A549 (cell line): ENCODE data around the gene DPM3.

ENCODE experiments used
- EP300 ChIP-seq, 2 experiments: fragments of >200 bp; sonication (Bioruptor Twin); formaldehyde crosslinking; IDR thresholded peaks; 2 replicates in 1 of 2; 3 replicates in 1 of 2; pipeline ENCODE4 v1.6.1; 2016 to 2017
- KDM1A ChIP-seq: fragments of 200-600 bp; sonication (generic); IDR thresholded peaks from 2 replicates; pipeline ENCODE4 v1.6.1; 2016; ENCODE audit warnings: low read depth, mild to moderate bottlenecking
- MAZ ChIP-seq: fragments of 150-350 bp; IDR thresholded peaks from 2 replicates; pipeline ENCODE4 v1.6.1; 2014; ENCODE audit warnings: antibody characterized with exemption, low read depth, low read length, borderline replicate concordance
- NFE2L2 ChIP-seq: fragments of 150-350 bp; conservative IDR thresholded peaks from 2 replicates; pipeline ENCODE4 v1.6.1; 2014; ENCODE audit warnings: low read length
- POLR2A ChIP-seq: IDR thresholded peaks from 2 replicates; pipeline ENCODE4 v1.6.1; 2012; ENCODE audit warnings: mild to moderate bottlenecking, low read length
- RAD21 ChIP-seq, 2 experiments: fragments of >200 bp in 1 of 2; sonication (Bioruptor Twin) in 1 of 2; formaldehyde crosslinking in 1 of 2; IDR thresholded peaks in 1 of 2; conservative IDR thresholded peaks in 1 of 2; 2 replicates in 1 of 2; 3 replicates in 1 of 2; pipeline ENCODE4 v1.6.1; 2012 to 2018; ENCODE audit warnings: inconsistent platforms in 1 of 2
- TF ChIP-seq, protein P1 (sequence below): IDR thresholded peaks from 2 replicates; pipeline ENCODE4 v1.6.1; 2012
- TF ChIP-seq, protein P2 (sequence below): fragments of >200 bp; sonication (Bioruptor Twin); formaldehyde crosslinking; IDR thresholded peaks from 3 replicates; pipeline ENCODE4 v1.5.1; 2016
- TF ChIP-seq, protein P3 (sequence below): IDR thresholded peaks from 2 replicates; pipeline ENCODE4 v1.6.1; 2012

DNA sequence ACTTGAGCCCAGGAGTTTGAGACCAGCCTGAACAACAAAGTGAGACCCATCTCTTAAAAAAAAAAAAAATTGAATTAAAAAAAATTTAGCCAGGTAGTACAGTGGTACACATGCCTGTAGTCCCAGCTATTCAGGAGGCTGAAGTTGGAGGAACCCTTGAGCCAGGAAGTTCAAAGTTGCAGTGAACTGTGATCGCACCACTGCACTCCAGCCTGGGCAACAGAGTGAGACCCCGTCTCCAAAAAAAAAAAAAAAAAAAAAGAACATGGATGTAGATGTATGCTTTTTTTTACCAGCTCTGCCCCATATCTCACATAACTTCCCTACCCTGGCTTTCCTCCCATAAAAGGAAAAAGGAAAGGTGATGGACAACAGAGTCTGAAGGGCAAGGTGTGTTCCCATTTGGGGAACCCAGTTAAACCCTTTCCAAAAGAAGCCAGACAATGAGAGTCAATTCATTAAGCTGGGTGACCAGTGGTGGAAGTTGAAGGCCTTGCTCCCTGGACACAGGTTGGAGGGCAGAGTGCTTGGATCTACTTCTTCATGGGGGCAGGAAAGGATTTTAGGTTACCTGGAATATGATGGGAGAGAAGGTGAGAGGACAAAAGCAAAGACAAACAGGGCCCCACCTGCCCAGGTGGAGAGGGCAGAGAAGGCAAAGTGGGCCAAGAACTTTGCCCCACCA lies 29.9 kb upstream of the DPM3 start:
- TF ChIP-seq, protein P1, sequence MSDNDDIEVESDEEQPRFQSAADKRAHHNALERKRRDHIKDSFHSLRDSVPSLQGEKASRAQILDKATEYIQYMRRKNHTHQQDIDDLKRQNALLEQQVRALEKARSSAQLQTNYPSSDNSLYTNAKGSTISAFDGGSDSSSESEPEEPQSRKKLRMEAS = no peak
- TF ChIP-seq NFE2L2 (no peak), MAZ (no peak), EP300 (IDR thresholded peaks at IDR 0.05) (no peak), KDM1A (no peak), RAD21 (conservative IDR thresholded peaks at IDR 0.05 in 1 of 2, IDR thresholded peaks at IDR 0.05 in 1 of 2) (no peak), POLR2A (no peak)
- TF ChIP-seq, protein P2, sequence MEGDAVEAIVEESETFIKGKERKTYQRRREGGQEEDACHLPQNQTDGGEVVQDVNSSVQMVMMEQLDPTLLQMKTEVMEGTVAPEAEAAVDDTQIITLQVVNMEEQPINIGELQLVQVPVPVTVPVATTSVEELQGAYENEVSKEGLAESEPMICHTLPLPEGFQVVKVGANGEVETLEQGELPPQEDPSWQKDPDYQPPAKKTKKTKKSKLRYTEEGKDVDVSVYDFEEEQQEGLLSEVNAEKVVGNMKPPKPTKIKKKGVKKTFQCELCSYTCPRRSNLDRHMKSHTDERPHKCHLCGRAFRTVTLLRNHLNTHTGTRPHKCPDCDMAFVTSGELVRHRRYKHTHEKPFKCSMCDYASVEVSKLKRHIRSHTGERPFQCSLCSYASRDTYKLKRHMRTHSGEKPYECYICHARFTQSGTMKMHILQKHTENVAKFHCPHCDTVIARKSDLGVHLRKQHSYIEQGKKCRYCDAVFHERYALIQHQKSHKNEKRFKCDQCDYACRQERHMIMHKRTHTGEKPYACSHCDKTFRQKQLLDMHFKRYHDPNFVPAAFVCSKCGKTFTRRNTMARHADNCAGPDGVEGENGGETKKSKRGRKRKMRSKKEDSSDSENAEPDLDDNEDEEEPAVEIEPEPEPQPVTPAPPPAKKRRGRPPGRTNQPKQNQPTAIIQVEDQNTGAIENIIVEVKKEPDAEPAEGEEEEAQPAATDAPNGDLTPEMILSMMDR = no peak
- TF ChIP-seq, protein P3, sequence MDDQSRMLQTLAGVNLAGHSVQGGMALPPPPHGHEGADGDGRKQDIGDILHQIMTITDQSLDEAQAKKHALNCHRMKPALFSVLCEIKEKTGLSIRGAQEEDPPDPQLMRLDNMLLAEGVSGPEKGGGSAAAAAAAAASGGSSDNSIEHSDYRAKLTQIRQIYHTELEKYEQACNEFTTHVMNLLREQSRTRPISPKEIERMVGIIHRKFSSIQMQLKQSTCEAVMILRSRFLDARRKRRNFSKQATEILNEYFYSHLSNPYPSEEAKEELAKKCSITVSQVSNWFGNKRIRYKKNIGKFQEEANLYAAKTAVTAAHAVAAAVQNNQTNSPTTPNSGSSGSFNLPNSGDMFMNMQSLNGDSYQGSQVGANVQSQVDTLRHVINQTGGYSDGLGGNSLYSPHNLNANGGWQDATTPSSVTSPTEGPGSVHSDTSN = no peak
